Activated T-helper 17 cell treated with anti-CD3 and anti-CD28 coated beads, Interleukin-2, amount 50 U/mL, for 72 hours (primary cell): ENCODE results near the gene TEKT5. TPM values are rescaled to one million over a fixed set of nuclear protein-coding genes. Genes with fewer than 3 reads are reported as not detected.
"Not testable (repeated sequence)": the region's sequence is repeated elsewhere in the genome, so short reads cannot be mapped to it uniquely, and the experiment has no call there.

Experiments
- ATAC-seq: fragments of 150-1000 bp; cut with Tn5 transposase; replicated peaks from 2 replicates; pipeline ENCODE4 v1.10.0; 2021; ENCODE audit warnings: mild to moderate bottlenecking, moderate library complexity
- H3K27ac Mint-ChIP-seq: one replicate; pipeline ENCODE4 v1.8.0; 2022; ENCODE audit warnings: mixed read lengths
- H3K27me3 Mint-ChIP-seq: one replicate; pipeline ENCODE4 v1.8.0; 2022; ENCODE audit warnings: mixed read lengths
- H3K36me3 Mint-ChIP-seq: one replicate; pipeline ENCODE4 v1.8.0; 2022; ENCODE audit warnings: low read depth, mild to moderate bottlenecking, mixed read lengths
- H3K4me1 Mint-ChIP-seq: one replicate; pipeline ENCODE4 v1.8.0; 2022; ENCODE audit warnings: mixed read lengths
- H3K4me3 Mint-ChIP-seq: one replicate; pipeline ENCODE4 v1.8.0; 2022; ENCODE audit warnings: mild to moderate bottlenecking, mixed read lengths
- H3K9me3 Mint-ChIP-seq: one replicate; pipeline ENCODE4 v1.8.0; 2022; ENCODE audit warnings: mixed read lengths
- total RNA-seq, 2 donors: library from RNA; stranded (reverse); gene quantifications; one replicate each; pipeline ENCODE4 v1.2.3, GENCODE V29; 2022

TEKT5 gene
- total RNA-seq, 2 donors from 2014 or later, result 0.19 to 2.4 TPM

DNA sequence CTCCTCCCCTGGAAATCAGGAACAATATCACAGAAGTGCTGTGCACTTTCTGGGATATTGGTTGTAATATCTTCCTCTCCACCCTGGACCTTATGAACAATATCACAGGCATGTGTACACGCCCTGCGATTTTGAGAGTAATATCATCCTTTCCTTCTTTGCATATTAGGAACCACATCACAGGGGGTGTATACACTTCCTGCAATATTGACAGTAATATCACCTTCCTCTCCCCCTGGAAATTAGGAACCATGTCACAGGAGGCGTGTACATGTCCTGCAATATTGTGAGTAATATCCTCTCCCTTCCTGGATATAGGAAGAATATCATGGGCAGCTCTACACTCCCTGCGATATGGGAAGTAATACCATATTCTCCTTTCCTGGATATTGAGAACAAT is 14.2 kb upstream of the TEKT5 start:
- Mint-ChIP-seq H3K4me3 (no peak overlapping the region), H3K36me3 (no peaks in the 10 kb centered on the region), H3K9me3 (no peaks in the 10 kb centered on the region), H3K4me1 (no peaks in the 10 kb centered on the region), H3K27me3 (peaks cover 22% of the 10 kb centered on the region), H3K27ac (no peak overlapping the region)
- ATAC-seq, result no peak

DNA sequence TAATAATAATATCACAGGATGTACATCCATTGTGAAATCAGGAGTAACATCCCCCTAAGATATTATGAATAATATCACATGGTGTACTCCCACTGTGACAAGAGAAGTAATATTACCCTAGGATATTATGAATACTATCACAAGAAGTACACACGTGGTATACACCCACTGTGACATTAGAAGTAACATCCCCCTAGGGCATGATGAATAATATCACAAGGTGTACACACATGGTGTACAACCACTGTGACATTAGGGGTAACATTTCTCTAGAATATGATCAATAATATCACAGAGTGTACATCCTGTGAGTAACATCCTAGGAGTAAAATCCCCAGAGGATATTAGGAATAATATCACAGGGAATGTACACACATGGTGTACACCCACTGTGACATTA is 5.0 kb upstream of the TEKT5 start:
- Mint-ChIP-seq H3K27me3 (peaks cover 7% of the 10 kb centered on the region), H3K27ac (no peak overlapping the region), H3K4me3 (no peak overlapping the region), H3K9me3 (no peaks in the 10 kb centered on the region), H3K4me1 (no peaks in the 10 kb centered on the region), H3K36me3 (no peaks in the 10 kb centered on the region)
- ATAC-seq, result peak; percentile 55

DNA sequence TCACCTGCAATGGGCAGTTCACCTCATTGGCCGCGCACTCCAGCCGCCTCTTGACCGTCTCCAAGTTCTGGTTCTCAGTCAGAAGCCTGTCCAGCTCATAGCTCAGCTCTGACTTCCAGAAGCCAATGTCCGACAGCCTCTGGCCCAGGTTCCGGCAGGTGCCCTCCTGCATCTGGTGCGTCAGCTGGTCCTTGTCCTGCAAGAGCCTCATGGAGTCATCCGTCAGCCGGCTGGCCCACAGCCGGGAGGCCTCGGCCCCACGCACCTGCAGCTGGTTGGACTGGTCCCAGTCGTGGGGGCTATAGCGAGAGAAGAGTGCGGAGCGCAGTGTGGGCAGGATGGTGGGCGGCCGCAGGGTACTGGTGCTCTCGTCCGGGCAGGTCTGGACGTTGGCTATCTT is 424 bp downstream of the TEKT5 start:
- no peak for ATAC-seq
- H3K27me3 Mint-ChIP-seq, result peaks cover 28% of the 10 kb centered on the region
- H3K27ac Mint-ChIP-seq, result no peak overlapping the region
- no peaks in the 10 kb centered on the region for H3K36me3 Mint-ChIP-seq
- H3K4me1 Mint-ChIP-seq, result no peaks in the 10 kb centered on the region
- no peaks in the 10 kb centered on the region for H3K9me3 Mint-ChIP-seq
- no peak overlapping the region for H3K4me3 Mint-ChIP-seq

DNA sequence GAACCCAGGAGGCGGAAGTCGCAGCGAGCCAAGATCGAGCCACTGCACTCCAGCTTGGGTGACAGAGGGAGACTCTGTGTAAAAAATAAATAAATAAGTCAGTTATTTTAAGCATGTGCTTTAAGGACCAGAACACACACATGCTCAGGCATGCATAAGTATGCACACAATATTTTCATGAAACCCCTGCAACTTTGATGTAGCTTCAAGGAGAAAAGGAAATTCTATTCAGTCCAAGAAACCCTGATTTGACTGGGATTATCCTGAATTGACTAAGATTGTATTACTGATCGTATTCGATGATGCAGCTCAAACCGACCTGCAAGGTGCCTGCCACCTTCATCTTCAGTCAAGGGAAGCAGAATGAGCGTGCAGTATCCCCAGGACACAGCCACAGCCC is 841 bp downstream of the TEKT5 start:
- no peak overlapping the region for H3K27ac Mint-ChIP-seq
- no peaks in the 10 kb centered on the region for H3K4me1 Mint-ChIP-seq
- H3K9me3 Mint-ChIP-seq, result no peaks in the 10 kb centered on the region
- no peaks in the 10 kb centered on the region for H3K36me3 Mint-ChIP-seq
- ATAC-seq, result peak; percentile 23
- no peak overlapping the region for H3K4me3 Mint-ChIP-seq
- H3K27me3 Mint-ChIP-seq, result peaks cover 28% of the 10 kb centered on the region

DNA sequence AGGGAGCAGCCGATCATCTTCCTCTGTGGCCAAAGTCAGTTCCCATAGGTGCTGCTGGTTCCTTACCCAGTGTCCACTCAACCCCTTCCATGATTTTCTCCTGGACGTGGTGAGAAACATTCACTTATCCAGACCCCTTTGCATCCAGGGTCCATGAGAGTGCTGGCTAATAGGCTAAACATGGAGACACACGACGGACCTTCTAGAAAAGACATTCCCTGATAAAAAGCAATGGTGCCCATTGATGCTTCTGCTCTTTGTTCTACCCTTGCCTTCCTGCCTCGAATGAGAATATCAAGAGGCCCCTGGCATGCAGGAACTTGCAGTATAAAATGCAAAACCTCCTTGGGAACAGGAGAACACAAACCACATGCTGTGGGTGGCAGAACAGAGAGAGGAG is 2.3 kb downstream of the TEKT5 start:
- Mint-ChIP-seq H3K36me3 (no peaks in the 10 kb centered on the region), H3K27ac (no peak overlapping the region), H3K9me3 (no peaks in the 10 kb centered on the region), H3K4me3 (no peak overlapping the region), H3K4me1 (no peaks in the 10 kb centered on the region), H3K27me3 (peaks cover 32% of the 10 kb centered on the region)
- ATAC-seq, result no peak

DNA sequence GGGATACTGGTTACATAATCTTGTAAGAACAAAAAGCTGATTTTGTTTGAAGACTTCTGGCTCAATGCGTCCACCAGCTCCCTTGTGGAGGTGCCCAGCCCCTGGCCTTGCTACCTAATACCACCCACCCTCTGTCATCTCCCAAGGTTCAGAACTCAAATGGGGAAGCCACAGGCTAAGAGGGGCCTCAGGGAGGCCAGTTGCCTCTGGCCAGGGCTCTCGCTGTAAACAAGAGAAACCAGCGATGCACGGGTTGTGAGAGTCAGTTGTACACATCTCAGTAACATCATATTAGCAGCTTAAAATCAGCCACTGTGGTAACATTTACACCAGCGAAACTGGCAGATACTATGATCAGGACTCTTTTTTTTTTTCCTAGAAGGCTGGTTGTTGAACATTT is 6.0 kb downstream of the TEKT5 start:
- H3K4me1 Mint-ChIP-seq, result no peaks in the 10 kb centered on the region
- no peak for ATAC-seq
- H3K27ac Mint-ChIP-seq, result no peak overlapping the region
- no peaks in the 10 kb centered on the region for H3K9me3 Mint-ChIP-seq
- H3K4me3 Mint-ChIP-seq, result no peak overlapping the region
- peaks cover 36% of the 10 kb centered on the region for H3K27me3 Mint-ChIP-seq
- H3K36me3 Mint-ChIP-seq, result no peaks in the 10 kb centered on the region

DNA sequence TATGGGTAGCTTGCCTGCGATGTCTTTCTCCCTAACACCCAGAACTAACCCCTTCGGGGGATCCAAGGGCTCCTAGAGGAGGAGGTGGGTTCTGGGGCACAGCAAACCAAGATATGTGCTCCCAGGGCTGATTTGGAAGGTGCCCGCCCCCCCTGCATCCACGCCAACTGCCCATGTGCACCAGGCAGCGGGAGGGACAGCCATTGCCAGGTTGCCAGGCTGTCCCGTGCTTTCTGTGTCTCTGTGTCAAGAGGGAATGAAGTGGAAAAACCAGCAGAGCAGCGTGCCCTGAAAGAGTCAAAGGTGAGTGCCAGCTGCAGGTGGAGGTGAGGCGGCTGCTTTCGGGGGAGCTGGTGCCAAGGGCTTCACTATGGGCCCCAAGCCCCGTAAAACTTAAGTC is 6.4 kb downstream of the TEKT5 start:
- no peaks in the 10 kb centered on the region for H3K4me1 Mint-ChIP-seq
- no peak for ATAC-seq
- no peaks in the 10 kb centered on the region for H3K36me3 Mint-ChIP-seq
- peaks cover 33% of the 10 kb centered on the region for H3K27me3 Mint-ChIP-seq
- H3K9me3 Mint-ChIP-seq, result no peaks in the 10 kb centered on the region
- no peak overlapping the region for H3K4me3 Mint-ChIP-seq
- H3K27ac Mint-ChIP-seq, result no peak overlapping the region

DNA sequence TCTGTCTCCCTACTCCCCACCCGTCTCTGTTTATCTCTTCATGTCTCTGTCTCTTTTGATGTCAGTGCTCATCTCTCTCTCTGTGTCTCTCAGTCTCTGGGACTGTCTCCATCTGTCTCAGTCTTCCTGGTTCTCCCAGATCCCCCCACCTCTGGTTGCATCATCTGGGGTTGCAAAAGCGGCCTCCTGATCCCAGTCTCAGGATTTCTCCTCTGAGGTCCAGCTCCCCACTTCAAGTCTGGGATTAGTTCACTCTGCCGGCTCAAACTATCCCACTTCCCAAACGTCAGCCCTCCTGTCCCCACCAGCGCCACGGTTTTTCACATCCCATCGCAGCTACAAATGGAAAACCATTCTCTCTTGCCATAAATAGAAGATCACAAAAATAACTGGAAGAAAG is 9.0 kb downstream of the TEKT5 start:
- H3K4me3 Mint-ChIP-seq, result no peak overlapping the region
- no peak for ATAC-seq
- H3K9me3 Mint-ChIP-seq, result no peaks in the 10 kb centered on the region
- no peak overlapping the region for H3K27ac Mint-ChIP-seq
- H3K36me3 Mint-ChIP-seq, result no peaks in the 10 kb centered on the region
- H3K27me3 Mint-ChIP-seq, result peaks cover 29% of the 10 kb centered on the region
- no peaks in the 10 kb centered on the region for H3K4me1 Mint-ChIP-seq

DNA sequence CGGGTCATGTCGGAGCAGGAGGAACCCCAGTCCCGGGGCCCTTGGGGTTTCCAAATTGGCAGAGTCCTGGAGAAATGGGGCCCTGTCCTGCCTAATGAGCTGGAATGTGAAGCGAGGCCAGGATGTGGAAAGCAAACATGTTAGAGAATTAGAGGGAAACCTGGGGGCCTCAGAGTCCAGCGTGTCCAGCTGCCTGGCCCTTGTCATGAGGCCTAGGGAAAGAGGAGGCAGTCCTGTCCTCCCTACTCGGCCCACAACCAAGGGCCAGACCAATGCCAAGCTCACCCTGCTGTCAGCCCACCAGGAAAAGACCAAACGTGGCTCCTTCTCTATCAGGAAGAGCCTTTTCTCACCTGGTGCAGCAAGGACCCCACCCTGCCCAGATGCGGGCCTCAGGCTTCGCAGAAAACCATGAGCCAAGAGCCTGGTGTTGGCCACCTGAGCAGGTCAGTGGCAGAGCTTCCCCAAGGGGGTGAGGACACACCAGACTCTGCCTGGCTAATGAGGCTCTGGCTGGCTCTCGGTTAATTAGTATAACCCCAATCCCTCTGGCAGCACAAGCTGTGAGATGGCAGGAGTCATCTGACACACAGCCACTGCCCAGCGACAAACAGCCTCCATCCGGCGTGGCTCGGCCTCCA is 10.1 kb downstream of the TEKT5 start:
- no peaks in the 10 kb centered on the region for H3K9me3 Mint-ChIP-seq
- H3K27me3 Mint-ChIP-seq, result peaks cover 19% of the 10 kb centered on the region
- H3K27ac Mint-ChIP-seq, result no peak overlapping the region
- no peaks in the 10 kb centered on the region for H3K36me3 Mint-ChIP-seq
- ATAC-seq, result no peak
- no peak overlapping the region for H3K4me3 Mint-ChIP-seq
- no peaks in the 10 kb centered on the region for H3K4me1 Mint-ChIP-seq

DNA sequence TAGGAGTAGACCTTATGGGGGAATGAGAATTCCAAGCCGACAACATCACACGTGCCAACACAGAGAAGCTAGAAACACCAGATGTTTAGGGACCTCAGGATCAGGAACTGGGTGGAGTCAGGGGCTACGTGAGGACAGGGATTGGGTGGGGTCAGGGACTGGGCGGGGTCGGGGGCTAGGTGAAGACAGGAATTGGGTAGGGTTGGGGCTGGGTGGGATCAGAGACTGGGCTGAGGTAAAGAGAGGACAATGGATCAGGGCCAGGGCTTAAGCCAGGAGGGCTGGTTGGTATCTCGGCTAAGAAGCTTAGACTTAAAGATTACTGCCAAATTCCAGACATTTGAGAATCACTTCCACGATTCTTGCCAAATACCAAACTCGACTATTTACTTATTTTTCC is 11.6 kb downstream of the TEKT5 start:
- Mint-ChIP-seq H3K27me3 (peaks cover 16% of the 10 kb centered on the region), H3K4me3 (no peak overlapping the region), H3K9me3 (no peaks in the 10 kb centered on the region), H3K4me1 (no peaks in the 10 kb centered on the region), H3K36me3 (no peaks in the 10 kb centered on the region), H3K27ac (no peak overlapping the region)
- no peak for ATAC-seq

DNA sequence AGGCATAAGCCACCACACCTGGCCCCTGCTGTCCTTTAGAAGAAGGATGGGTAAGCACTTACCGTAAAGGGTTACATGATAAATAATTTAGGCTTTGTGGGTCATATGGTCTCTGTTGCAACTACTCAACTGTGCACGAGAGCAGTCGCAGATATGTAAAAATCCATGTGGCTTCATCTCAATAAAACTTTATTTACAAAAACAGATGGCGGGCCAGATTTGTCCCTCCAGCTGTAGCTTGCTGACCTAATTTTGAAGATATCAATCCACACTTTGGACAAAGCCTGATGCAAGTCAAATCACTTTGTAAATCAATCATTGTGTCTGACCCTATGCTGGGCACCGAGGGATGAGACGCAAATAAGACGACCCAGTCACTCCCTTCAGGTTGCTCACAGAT is 12.1 kb downstream of the TEKT5 start:
- H3K4me3 Mint-ChIP-seq, result no peak overlapping the region
- no peaks in the 10 kb centered on the region for H3K36me3 Mint-ChIP-seq
- H3K4me1 Mint-ChIP-seq, result no peaks in the 10 kb centered on the region
- H3K27me3 Mint-ChIP-seq, result peaks cover 16% of the 10 kb centered on the region
- H3K9me3 Mint-ChIP-seq, result no peaks in the 10 kb centered on the region
- ATAC-seq, result no peak
- no peak overlapping the region for H3K27ac Mint-ChIP-seq

DNA sequence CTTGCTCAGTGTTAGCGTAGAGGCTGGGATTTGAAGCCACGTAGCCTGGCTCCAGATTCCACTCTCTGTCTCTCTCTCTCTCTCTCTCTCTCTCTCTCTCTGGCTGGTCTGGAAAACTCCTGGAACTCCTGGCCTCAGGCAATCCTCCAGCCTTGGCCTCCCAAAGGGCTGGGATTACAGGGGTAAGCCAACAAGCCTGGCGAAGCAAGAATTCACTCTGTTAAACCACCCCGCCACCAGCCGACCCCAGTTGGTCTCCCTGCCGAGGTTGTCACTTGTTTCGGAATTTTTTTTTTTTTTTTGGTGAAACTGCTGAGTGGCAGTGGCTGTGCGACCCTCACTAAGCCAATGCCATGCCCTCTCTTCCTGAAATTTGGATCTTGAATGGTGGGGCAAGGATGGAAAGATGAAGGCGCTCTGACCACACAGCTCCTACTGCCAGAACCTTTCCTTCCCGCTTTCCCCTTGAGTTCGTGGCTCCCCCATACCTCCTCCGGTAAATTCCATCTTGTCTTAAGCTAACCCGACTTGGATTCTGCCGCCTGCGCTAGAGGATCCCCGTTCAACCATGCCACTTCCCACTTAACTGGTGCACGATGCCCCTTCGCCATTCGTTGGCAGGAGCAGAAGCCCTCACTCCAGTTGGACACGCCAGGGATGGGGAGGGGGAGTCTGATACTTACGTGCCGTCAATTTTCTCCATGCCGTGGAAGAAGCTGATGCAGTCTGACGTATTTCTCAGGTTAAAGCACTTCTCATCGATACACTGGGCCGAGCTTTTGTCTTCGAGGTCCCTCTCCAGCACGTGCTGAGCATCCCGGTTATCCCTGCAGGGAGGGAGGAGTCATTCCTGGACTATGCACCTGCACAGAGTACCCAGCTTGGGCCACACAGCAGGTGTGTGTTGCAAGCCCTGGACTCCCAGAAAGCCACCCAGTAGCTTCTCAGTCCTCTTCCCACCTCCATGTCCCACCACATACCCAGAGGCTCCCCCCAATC is 13.1 kb downstream of the TEKT5 start:
- H3K9me3 Mint-ChIP-seq, result no peaks in the 10 kb centered on the region
- no peaks in the 10 kb centered on the region for H3K4me1 Mint-ChIP-seq
- H3K27me3 Mint-ChIP-seq, result peaks cover 25% of the 10 kb centered on the region
- no peak overlapping the region for H3K27ac Mint-ChIP-seq
- no peak for ATAC-seq
- no peaks in the 10 kb centered on the region for H3K36me3 Mint-ChIP-seq
- H3K4me3 Mint-ChIP-seq, result no peak overlapping the region

DNA sequence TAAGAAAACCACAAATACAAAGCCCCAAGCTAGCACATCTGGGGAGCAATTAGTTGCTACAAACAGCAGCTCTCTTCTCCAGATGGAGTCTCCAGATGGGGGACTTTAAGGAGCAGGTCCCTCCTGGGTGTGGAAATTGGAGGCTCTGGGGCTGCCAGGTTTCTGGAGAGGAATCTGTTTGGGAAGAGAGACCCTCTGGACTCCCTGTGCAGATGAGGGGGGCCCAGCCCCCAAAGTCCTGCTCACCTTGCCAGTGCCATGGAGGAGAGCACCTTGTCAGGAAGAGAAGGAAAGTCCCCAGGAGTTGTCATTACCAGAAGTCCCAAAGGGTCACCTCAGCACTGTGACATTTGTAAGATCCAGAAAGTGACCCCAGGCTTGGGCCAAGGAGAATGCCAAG is 14.8 kb downstream of the TEKT5 start:
- Mint-ChIP-seq H3K4me3 (no peak overlapping the region), H3K9me3 (no peaks in the 10 kb centered on the region), H3K27ac (no peak overlapping the region), H3K4me1 (no peaks in the 10 kb centered on the region), H3K27me3 (peaks cover 15% of the 10 kb centered on the region), H3K36me3 (no peaks in the 10 kb centered on the region)
- no peak for ATAC-seq

DNA sequence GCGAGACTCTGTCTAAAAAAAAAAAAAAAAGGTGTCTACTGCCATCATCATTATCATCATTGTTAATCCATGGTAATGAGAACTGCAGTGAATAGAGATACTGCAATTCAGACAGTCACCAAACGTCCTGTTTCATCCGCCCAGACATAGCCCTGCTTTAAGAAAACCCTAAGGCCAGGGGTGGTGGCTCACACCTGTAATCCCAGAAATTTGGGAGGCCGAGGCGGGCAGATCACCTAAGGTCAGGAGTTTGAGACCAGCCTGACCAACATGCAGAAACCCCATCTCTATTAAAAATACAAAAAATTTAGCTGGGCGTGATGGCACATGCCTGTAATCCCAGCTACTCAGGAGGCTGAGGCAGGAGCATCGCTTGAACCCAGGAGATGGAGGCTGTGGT is 15.3 kb downstream of the TEKT5 start:
- not testable (repeated sequence) for H3K36me3 Mint-ChIP-seq, ATAC-seq, H3K27ac Mint-ChIP-seq, H3K9me3 Mint-ChIP-seq, H3K4me3 Mint-ChIP-seq, H3K4me1 Mint-ChIP-seq
- peaks cover 15% of the 10 kb centered on the region for H3K27me3 Mint-ChIP-seq

DNA sequence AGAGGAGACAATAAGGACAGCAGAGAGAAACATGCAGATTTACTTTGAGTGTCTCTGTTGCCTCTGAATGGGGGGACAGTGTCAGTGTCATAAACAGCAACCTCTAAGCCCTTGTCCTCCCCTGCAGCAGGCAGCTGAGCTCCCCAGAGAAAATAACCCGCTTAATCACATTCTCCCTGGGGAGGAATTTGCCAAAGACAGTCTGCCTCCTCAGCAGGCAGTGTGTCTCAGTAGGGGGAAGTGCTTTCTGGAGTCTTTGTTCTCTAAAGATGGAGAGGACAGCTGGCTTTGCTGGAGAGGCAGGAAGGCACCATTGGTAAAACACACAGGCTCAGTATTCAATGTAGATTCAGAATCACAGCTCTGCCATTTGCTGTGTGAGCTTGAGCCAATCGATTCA is 16.1 kb downstream of the TEKT5 start:
- Mint-ChIP-seq H3K4me1 (no peaks in the 10 kb centered on the region), H3K36me3 (no peaks in the 10 kb centered on the region), H3K27ac (no peak overlapping the region), H3K27me3 (peaks cover 15% of the 10 kb centered on the region), H3K9me3 (no peaks in the 10 kb centered on the region), H3K4me3 (no peak overlapping the region)
- no peak for ATAC-seq
